Endothelial cell of umbilical vein (primary cell): ENCODE measurements around the gene SSPN.

Source experiments
- CTCF ChIP-seq, 2 donors: IDR thresholded peaks; 1 replicate in 1 of 2; 2 replicates in 1 of 2; pipeline ENCODE4 v1.5.1; 2011; ENCODE audit warnings: low read length in 2 of 2, mild to moderate bottlenecking in 2 of 2, moderate library complexity in 2 of 2, control low read depth in 1 of 2, inconsistent platforms in 1 of 2, low read depth in 1 of 2; ENCODE audit not compliant: insufficient read depth in 1 of 2; ENCODE audit errors: extremely low read depth in 1 of 2
- EZH2 ChIP-seq: IDR thresholded peaks from 2 replicates; pipeline ENCODE4 v1.6.1; 2012; ENCODE audit warnings: borderline replicate concordance, low read depth, mild to moderate bottlenecking, moderate library complexity, low read length, inconsistent platforms; ENCODE audit not compliant: severe bottlenecking
- JUN ChIP-seq: IDR thresholded peaks from 2 replicates; pipeline ENCODE4 v1.6.1; 2011; ENCODE audit warnings: borderline replicate concordance, low read depth; ENCODE audit not compliant: insufficient read length, insufficient read depth
- MAX ChIP-seq: IDR thresholded peaks from 2 replicates; pipeline ENCODE4 v1.6.1; 2011; ENCODE audit not compliant: insufficient read depth, insufficient read length
- POLR2AphosphoS5 ChIP-seq: IDR thresholded peaks from 2 replicates; pipeline ENCODE4 v1.6.1; 2012; ENCODE audit warnings: low read depth, mild to moderate bottlenecking, control low read depth, low read length, moderate library complexity; ENCODE audit not compliant: insufficient read depth

- TF ChIP-seq EZH2 (no peak), CTCF (IDR thresholded peaks at IDR 0.05; ENCODE audit: extremely low read depth in 1 of 2, insufficient read depth in 1 of 2, low read depth in 1 of 2, low read length in 2 of 2) (no peak), MAX (no peak), POLR2AphosphoS5 (no peak), JUN (no peak)
Observed at GRCh38 chr12:26229910-26230309, 34.5 kb downstream of the SSPN start.
